Duodenal mucosa (tissue), 2 donors: ENCODE results near the gene RERE.
A peak's percentile ranks its signal among the peaks of the same experiment; 100 is the strongest.

Source experiments
- H3K27ac ChIP-seq: one replicate; pipeline ENCODE4 v1.7.0; 2013; ENCODE audit warnings: low read depth, low read length
- H3K27me3 ChIP-seq, 2 donors: one replicate each; pipeline ENCODE4 v1.7.0; 2013; ENCODE audit warnings: low read length in 2 of 2, control low read depth in 1 of 2; ENCODE audit not compliant: insufficient read depth in 2 of 2, control insufficient read depth in 1 of 2
- H3K36me3 ChIP-seq, 2 donors: one replicate each; pipeline ENCODE4 v1.7.0; 2013; ENCODE audit warnings: low read length in 2 of 2, control low read depth in 1 of 2; ENCODE audit not compliant: insufficient read depth in 2 of 2, control insufficient read depth in 1 of 2
- H3K4me1 ChIP-seq, 2 donors: one replicate each; pipeline ENCODE4 v1.7.0; 2013; ENCODE audit warnings: low read length in 2 of 2, control low read depth in 1 of 2; ENCODE audit not compliant: insufficient read depth in 2 of 2, control insufficient read depth in 1 of 2
- H3K4me3 ChIP-seq, 2 donors: one replicate each; pipeline ENCODE4 v1.7.0; 2013; ENCODE audit warnings: low read length in 2 of 2, low read depth in 1 of 2
- H3K9ac ChIP-seq, 2 donors: one replicate each; pipeline ENCODE4 v1.7.0; 2013; ENCODE audit warnings: low read length in 2 of 2, low read depth in 1 of 2
- H3K9me3 ChIP-seq, 2 donors: one replicate each; pipeline ENCODE4 v1.7.0; 2013; ENCODE audit warnings: low read length in 2 of 2, control low read depth in 1 of 2; ENCODE audit not compliant: control insufficient read depth in 1 of 2

The RERE gene

DNA sequence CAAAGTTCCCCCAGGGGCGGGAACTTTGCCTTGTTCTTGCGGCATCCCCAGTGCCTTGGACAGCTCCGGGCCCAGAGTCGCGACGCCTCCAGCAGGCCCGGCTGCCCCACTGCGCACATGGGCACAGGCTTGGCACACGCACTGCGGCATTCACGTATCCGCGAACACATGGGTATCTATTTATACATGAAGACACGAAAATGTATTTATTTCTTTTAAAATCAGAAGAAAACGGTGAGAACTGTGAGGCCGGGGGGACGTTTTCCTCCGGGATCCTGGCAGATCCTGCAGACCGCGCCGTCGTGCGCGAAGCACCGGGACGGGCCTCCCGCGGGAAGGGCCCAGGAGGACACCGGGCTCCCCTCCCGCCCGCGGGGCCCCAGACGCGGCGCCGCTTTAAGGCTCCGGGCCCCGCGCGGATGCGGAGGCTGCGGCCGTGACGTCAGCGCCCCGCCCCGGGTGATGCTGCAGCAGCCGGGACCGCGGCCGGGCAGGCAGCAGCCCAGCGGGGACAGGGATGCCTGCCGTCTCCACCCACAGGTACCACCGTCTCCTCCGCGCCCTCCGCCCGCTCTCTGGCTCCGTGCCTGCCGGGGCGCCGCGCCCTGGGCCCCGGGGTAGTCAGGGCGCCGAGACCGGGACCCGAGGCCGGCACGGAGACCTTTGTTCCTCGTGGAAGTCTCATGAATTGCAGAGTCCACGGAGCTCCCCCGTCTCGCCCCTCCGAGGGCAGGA lies 499.6 kb downstream of the RERE start, which contains the start of gene SLC45A1:
TSS of gene SLC45A1 (plus strand) at position 468 of the 735 bp plus-strand sequence. CDS start 6,216 bp downstream, outside the sequence.
- Histone ChIP-seq H3K4me1 (peaks cover 23 to 26% of the 10 kb centered on the region in 2 donors), H3K36me3 (no peaks in the 10 kb centered on the region), H3K4me3 (peak within 1 kb of the TSS; percentile 67 to 69), H3K9me3 (no peaks in the 10 kb centered on the region), H3K27me3 (peaks cover 5 to 8% of the 10 kb centered on the region in 2 donors), H3K9ac (peak within 1 kb of the TSS; percentile 10 to 53), H3K27ac (no peak within 1 kb of the TSS)

DNA sequence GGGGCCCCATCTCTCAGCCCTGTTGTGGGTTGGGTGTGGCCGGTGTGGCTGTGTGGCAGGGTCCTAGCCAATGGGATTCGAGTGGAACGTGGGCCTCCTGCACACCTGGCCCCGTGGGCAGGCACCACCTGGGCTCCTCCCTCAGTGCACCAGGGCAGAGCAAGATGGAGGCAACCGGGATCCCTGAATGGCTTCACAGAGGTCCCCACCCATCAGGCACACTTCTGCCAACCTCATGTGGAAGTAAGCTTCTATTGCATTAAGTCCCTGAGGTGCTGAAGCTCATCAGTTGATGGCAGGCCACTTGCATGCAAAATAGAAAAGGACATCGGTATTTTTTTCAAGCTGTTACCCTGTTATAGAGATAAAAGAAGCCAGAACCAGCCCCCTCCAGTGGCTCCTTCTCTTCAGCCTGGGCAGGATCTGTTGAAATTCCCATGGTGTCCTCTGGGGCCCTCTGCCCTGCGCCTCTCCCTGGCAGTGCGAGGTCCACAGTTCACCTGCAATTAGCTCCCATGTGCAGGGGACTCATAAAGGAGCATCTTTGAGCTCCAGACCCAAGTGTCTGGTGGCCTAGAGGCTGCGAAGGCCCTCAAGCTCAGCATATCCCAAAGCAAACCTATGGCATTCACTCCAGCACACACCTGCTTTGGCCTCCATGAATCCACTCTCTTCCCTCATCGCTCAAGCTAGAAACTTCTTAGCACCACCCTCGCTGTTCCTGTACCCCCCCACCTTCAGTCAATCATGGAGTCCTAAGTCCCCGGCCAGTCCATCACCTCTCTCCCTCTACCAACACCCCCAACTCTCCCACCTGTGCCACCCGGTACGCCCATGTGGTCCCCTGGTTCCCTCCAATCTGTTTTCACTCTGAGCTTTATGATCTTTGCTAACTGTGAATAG lies 501.6 kb downstream of the RERE start:
- no peaks in the 10 kb centered on the region for H3K36me3 ChIP-seq
- no peak overlapping the region for H3K27ac ChIP-seq
- no peak overlapping the region for H3K9ac ChIP-seq
- peaks cover 25 to 27% of the 10 kb centered on the region in 2 donors for H3K4me1 ChIP-seq
- H3K9me3 ChIP-seq: peaks cover 0 to 4% of the 10 kb centered on the region in 2 donors
- H3K27me3 ChIP-seq: peaks cover 5 to 8% of the 10 kb centered on the region in 2 donors
- H3K4me3 ChIP-seq: no peak overlapping the region

DNA sequence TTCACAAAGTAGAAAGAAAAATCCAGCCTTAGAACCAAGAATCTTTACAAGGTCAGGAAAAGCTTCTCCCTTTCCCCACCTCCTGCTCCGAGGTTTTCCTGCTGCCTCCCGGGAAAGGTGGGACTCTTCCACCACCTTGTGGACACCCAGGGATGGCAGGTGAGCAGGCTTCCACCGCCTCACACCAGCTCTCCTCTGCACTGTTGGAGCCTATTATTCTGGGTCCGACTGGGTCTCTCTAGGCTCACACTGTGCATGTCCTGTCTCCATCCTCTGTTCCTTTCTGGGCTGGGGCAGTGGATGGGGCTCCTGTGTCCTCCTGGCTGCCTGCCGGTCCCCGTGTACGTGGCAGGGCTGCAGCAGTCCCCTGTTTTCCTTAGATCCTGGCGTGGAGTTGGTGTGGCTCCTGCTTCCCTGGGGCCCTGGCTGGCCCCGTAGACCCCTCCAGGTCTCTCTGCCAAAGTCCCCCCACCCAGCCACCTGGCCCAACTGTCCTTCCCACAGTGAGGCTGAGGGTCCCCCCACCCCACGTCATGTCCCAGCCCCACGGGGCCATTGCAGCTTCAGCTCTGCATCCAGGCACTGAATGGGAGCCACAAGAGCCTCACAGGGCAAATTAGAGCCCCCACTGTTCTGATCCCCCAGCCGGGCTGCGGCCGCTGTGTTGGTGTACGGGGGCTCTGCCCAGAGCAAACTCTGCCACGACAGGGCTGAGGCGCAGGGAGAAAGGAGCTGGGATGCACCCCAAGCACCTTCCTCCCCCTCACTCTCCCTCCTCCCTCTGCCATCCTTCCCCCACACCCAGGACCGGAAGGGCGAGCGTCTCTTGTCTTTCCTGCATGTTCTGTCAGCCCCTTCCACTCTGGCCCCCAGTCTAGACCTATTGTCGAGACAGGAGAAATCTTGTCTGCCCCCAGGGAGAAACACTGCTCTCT lies 502.8 kb downstream of the RERE start:
- Histone ChIP-seq H3K4me3 (no peak overlapping the region), H3K9ac (no peak overlapping the region), H3K36me3 (no peaks in the 10 kb centered on the region), H3K27me3 (peaks cover 5 to 8% of the 10 kb centered on the region in 2 donors), H3K9me3 (peaks cover 0 to 4% of the 10 kb centered on the region in 2 donors), H3K4me1 (peaks cover 25 to 27% of the 10 kb centered on the region in 2 donors), H3K27ac (no peak overlapping the region)

DNA sequence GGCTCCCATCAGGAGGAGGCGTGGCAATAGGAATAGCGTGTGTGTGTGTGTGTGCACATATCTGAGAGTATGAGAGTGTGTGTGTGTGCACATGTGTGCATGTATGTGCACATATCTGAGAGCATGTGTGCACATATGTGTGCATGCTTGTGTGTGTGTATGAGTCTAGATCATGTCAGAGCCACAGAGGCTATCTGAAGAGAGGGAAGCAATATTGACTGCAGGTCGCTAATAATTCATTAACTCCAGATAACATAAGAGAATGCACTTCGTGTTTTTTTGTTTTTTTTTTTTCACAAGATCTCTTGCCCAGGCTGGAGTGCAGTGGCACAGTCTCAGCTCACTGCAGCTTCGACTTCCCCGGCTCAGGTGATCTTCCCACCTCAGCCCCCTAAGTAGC lies 504.2 kb downstream of the RERE start:
- Histone ChIP-seq H3K9ac (no peak overlapping the region), H3K4me1 (peaks cover 21% of the 10 kb centered on the region in 2 donors)

DNA sequence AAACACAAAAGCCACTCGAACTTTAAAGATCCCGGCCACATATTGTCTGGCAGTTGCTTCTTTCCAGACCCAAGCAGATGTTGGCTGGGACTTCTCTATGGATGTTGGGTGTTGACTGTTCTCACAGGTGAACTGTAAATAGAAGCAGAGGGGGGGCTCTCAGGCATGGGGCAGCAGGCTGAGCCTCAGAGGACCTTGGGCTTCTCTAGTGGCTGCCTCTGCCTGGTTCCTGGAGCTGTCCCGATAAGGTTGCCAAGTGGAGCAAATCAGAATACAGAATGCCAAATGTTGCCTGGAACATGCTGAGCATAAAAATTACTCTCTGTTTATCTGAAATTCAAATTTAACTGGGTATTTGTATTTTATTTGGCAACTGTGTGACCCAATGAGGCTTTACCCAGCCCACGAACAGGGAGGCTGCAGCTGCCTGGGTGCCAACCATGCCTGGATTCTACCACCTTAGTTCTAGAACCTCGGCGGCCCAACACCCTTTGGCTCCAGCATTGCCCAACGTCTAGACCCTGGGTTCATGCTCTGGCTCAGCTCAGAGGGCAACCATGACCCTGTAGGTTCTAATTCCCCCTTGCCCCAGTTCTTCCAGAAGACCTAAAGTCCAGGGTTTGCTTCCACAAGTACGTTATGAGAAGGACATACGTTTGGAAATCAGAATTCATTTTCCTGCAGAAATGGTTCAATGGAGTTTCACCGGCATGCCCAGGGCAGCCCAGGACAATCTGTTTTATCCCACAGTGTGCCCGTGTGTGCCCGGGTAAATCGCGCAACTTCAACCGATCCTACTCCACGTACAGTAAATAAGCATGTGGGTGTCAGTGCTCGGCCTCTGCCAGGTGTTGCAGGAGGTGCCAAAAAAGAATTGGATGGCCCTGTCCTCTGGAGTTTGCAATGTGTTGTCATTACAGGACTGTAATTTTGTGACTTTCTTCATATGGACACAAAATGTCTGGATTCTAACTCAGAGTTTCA lies 504.9 kb downstream of the RERE start:
- Histone ChIP-seq H3K4me3 (peak overlapping the region in 1 of 2 donors; percentile 37), H3K27me3 (no peaks in the 10 kb centered on the region), H3K9me3 (peaks cover 0 to 4% of the 10 kb centered on the region in 2 donors), H3K4me1 (peaks cover 19 to 20% of the 10 kb centered on the region in 2 donors), H3K9ac (no peak overlapping the region), H3K27ac (no peak overlapping the region), H3K36me3 (no peaks in the 10 kb centered on the region)

More for the DNA sequence above, 504.2 kb downstream of the RERE start:
- no peaks in the 10 kb centered on the region for H3K36me3 ChIP-seq
- H3K4me3 ChIP-seq: peak overlapping the region in 1 of 2 donors; percentile 37
- peaks cover 0 to 4% of the 10 kb centered on the region in 2 donors for H3K9me3 ChIP-seq
- H3K27me3 ChIP-seq: peaks cover under 1 to 2% of the 10 kb centered on the region in 2 donors
- H3K27ac ChIP-seq: no peak overlapping the region

DNA sequence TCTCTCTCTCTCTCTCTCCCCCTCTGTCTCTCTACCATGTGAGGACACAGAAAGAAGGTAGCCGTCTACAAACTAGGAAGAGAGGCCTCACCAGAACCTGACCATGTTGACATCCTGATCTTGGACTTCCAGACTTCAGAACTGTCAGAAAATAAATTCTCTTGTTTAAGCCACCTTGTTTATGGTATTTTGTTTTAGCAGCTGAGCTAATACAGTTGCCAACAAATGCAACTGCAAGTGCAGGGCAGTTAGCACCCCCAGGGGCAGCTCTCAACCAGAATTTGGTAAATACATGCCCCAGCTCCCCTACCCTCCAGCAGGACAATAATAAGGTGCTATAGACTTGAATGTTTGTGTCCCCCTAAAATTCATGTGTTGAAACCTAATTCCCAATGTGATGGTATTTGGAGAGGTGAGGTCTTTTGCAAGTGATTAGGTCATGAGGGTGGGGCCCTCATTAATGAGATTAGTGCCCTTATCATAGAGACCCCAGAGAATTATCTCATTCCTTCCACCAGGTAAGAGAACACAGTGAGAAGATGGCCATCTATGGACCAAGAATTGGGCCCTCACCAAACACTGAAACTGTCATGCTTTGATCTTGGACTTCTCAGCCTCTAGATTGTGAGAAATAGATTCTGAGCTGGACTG lies 506.2 kb downstream of the RERE start:
- Histone ChIP-seq H3K27ac (no peak overlapping the region), H3K9me3 (peaks cover 0 to 4% of the 10 kb centered on the region in 2 donors), H3K27me3 (no peaks in the 10 kb centered on the region), H3K36me3 (no peaks in the 10 kb centered on the region), H3K4me3 (no peak overlapping the region), H3K9ac (no peak overlapping the region), H3K4me1 (peaks cover 19 to 20% of the 10 kb centered on the region in 2 donors)

DNA sequence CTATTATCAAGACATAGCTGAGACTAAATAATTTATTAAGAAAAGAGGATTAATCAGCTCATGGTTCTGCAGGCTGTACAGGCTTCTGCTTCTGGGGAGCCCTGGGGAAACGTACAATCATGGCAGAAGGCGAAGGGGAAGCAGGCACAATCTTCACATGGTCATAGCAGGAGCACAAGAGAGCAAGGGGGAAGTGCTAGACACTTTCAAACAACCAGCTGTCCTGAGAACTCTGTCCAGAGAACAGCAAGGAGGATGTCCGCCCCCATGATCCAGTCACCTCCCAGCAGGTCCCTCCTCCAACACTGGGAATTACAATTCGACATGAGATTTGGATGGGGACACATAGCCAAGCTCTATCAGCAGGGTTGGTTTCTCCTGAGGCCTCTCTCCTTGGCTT lies 509.8 kb downstream of the RERE start:
- Histone ChIP-seq H3K4me1 (peaks cover 0 to under 1% of the 10 kb centered on the region in 2 donors), H3K27ac (no peak overlapping the region), H3K9me3 (peaks cover 0 to 4% of the 10 kb centered on the region in 2 donors), H3K36me3 (no peaks in the 10 kb centered on the region), H3K4me3 (no peak overlapping the region), H3K27me3 (no peaks in the 10 kb centered on the region), H3K9ac (no peak overlapping the region)

DNA sequence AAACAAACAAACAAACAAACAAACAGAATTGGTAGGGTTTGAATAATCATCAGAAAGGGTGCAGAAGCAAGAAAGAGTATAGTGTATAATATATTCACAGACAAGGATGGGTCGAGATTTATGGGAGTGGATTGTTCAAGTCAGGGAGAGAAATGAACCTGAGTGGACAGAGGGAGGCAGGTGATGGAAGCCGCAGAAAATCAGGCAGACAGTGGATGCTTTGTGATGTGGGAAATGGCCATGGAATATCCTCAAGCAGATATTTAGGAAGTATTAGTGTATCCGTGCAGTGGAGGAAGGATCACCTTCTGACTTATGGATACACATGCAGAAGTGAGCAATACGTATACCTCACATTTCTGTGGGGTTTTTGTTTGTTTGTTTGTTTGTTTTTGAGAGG lies 513.6 kb downstream of the RERE start:
- no peaks in the 10 kb centered on the region for H3K36me3 ChIP-seq
- H3K9ac ChIP-seq: no peak overlapping the region
- H3K27ac ChIP-seq: no peak overlapping the region
- no peaks in the 10 kb centered on the region for H3K9me3 ChIP-seq
- H3K27me3 ChIP-seq: no peaks in the 10 kb centered on the region
- no peak overlapping the region for H3K4me3 ChIP-seq
- no peaks in the 10 kb centered on the region for H3K4me1 ChIP-seq
